ENCODE measurements around the gene SCMH1. TPM values are rescaled to one million over a fixed set of nuclear protein-coding genes. Genes with fewer than 3 reads are reported as not detected.
A peak's percentile ranks its signal among the peaks of the same experiment; 100 is the strongest.
"Not testable (repeated sequence)": the region's sequence is repeated elsewhere in the genome, so short reads cannot be mapped to it uniquely, and the experiment has no call there.

The SCMH1 gene
- total RNA-seq, 1 experiment from 2014 or later = 16.5 TPM

DNA sequence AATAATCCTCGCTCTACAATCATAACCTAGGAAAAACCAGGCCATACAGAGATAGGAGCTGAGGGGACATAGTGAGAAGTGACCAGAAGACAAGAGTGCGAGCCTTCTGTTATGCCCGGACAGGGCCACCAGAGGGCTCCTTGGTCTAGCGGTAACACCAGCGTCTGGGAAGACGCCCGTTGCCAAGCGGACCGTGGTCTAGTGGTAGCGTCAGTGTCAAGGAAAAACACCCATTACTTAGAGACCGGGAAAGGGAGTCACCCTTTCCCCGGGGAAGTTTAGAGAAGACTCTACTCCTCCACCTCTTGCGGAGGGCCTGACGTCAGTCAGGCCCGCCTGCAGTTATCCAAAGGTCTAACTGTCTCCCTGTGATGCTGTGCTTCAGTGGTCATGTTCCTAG is 124.9 kb downstream of the SCMH1 start:
- no CpG with 5 or more reads among the region's 15 CpGs for WGBS (ENCODE audit: extremely low coverage, insufficient read length, low lambda C conversion rate)
- not testable (repeated sequence) for H2BK15ac ChIP-seq (ENCODE audit: low read depth, low read length); H2BK12ac ChIP-seq (ENCODE audit: insufficient read length, low read depth, low read length); H3K14ac ChIP-seq (ENCODE audit: insufficient read depth, low read length); H3K4me2 ChIP-seq (ENCODE audit: insufficient read depth, insufficient read length, low read length); H2BK20ac ChIP-seq (ENCODE audit: low read depth, low read length, poor library complexity, severe bottlenecking); H3K27ac ChIP-seq (ENCODE audit: insufficient read length, low read depth, low read length); H3K23me2 ChIP-seq (ENCODE audit: insufficient read length, low read depth, low read length, poor library complexity, severe bottlenecking); H4K8ac ChIP-seq (replicated peaks; ENCODE audit: insufficient read length, low read depth, low read length); H3K23ac ChIP-seq (ENCODE audit: insufficient read length, low read depth, low read length); H4K91ac ChIP-seq (ENCODE audit: insufficient read length, low read depth, low read length); H4K20me1 ChIP-seq (ENCODE audit: control insufficient read depth, insufficient read depth, insufficient read length); H2AK5ac ChIP-seq (ENCODE audit: insufficient read length, low read length); H3K4ac ChIP-seq (ENCODE audit: low read depth, low read length); H3K4me3 Mint-ChIP-seq; H3T11ph ChIP-seq (ENCODE audit: low read length); H3K9me3 Mint-ChIP-seq; H3K18ac ChIP-seq (ENCODE audit: insufficient read length, low read depth, low read length); H4K5ac ChIP-seq (ENCODE audit: insufficient read length, low read depth, low read length); H2AFZ ChIP-seq (ENCODE audit: low read length); H3K27me3 ChIP-seq (ENCODE audit: insufficient read depth, low read length); H3K27me3 Mint-ChIP-seq (ENCODE audit: low read depth); H3K4me1 Mint-ChIP-seq; H3K79me2 ChIP-seq (ENCODE audit: insufficient read depth, low read length); H2BK120ac ChIP-seq (ENCODE audit: low read depth, low read length, poor library complexity, severe bottlenecking); H3K9me3 ChIP-seq (ENCODE audit: control insufficient read depth, low read depth, low read length); H3K79me1 ChIP-seq (ENCODE audit: insufficient read depth, low read depth, low read length, poor library complexity, severe bottlenecking); H3K56ac ChIP-seq (ENCODE audit: insufficient read length, low read depth, low read length); H3K4me1 ChIP-seq (ENCODE audit: insufficient read depth, low read length); H3K9ac ChIP-seq (ENCODE audit: extremely low read depth, insufficient read length, low read length); H3K27ac Mint-ChIP-seq; H2BK5ac ChIP-seq (ENCODE audit: insufficient read length, low read length)
- peak; percentile 30 for DNase-seq
- peaks cover 9 to 22% (median 19%) of the 10 kb centered on the region in 3 experiments for H3K36me3 Mint-ChIP-seq (ENCODE audit: insufficient read depth in 1 of 3, low read depth in 3 of 3)
- TF ChIP-seq CTCF (conservative IDR thresholded peaks at IDR 0.05) = peak; percentile 55

Measured in H9 (cell line).